K562 (cell line): ENCODE measurements around the gene LTA.

Experiments used
- FOXA3 ChIP-seq, 2 experiments: fragments of 450-650 bp in 1 of 2; sonication (generic) in 1 of 2; formaldehyde crosslinking; IDR thresholded peaks in 1 of 2; conservative IDR thresholded peaks in 1 of 2; 2 replicates each; pipeline versions ENCODE4 v1.4.0 to v1.8.0; 2020 to 2022; ENCODE audit warnings: mild to moderate bottlenecking in 2 of 2, missing genetic modification reagents in 1 of 2
- TCF7 ChIP-seq: sonication (generic); IDR thresholded peaks from 2 replicates; pipeline ENCODE4 v1.6.1; 2016; ENCODE audit warnings: antibody characterized with exemption, borderline replicate concordance
- TF ChIP-seq, protein P1 (sequence below): sonication (generic); formaldehyde crosslinking; IDR thresholded peaks from 2 replicates; pipeline ENCODE4 v1.9.0; 2022; ENCODE audit warnings: mild to moderate bottlenecking, missing genetic modification reagents

- TF ChIP-seq TCF7, result no peak
- TF ChIP-seq, protein P1, sequence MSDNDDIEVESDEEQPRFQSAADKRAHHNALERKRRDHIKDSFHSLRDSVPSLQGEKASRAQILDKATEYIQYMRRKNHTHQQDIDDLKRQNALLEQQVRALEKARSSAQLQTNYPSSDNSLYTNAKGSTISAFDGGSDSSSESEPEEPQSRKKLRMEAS (CRISPR knock-in tag), result no peak
- TF ChIP-seq FOXA3 (CRISPR knock-in tag; conservative IDR thresholded peaks at IDR 0.05 in 1 of 2, IDR thresholded peaks at IDR 0.05 in 1 of 2), result no peak
These were observed 49.9 kb downstream of the LTA start for GRCh38 chr6:31621991-31622390.
